ENCODE data around the gene ATRN.
A peak's percentile ranks its signal among the peaks of the same experiment; 100 is the strongest.

GRCh38 chr20:3621111-3621510 is 150.3 kb downstream of the ATRN start:
- TF ChIP-seq, protein P1, sequence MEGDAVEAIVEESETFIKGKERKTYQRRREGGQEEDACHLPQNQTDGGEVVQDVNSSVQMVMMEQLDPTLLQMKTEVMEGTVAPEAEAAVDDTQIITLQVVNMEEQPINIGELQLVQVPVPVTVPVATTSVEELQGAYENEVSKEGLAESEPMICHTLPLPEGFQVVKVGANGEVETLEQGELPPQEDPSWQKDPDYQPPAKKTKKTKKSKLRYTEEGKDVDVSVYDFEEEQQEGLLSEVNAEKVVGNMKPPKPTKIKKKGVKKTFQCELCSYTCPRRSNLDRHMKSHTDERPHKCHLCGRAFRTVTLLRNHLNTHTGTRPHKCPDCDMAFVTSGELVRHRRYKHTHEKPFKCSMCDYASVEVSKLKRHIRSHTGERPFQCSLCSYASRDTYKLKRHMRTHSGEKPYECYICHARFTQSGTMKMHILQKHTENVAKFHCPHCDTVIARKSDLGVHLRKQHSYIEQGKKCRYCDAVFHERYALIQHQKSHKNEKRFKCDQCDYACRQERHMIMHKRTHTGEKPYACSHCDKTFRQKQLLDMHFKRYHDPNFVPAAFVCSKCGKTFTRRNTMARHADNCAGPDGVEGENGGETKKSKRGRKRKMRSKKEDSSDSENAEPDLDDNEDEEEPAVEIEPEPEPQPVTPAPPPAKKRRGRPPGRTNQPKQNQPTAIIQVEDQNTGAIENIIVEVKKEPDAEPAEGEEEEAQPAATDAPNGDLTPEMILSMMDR (IDR thresholded peaks at IDR 0.05; ENCODE audit: low read length) = peak; percentile 76
- no peak for TF ChIP-seq EZH2 (IDR thresholded peaks at IDR 0.05; ENCODE audit: borderline replicate concordance, low read length)

All from OCI-LY1 (cell line).